Measurements from ENCODE around the gene HM13.

Gene HM13, protein sequence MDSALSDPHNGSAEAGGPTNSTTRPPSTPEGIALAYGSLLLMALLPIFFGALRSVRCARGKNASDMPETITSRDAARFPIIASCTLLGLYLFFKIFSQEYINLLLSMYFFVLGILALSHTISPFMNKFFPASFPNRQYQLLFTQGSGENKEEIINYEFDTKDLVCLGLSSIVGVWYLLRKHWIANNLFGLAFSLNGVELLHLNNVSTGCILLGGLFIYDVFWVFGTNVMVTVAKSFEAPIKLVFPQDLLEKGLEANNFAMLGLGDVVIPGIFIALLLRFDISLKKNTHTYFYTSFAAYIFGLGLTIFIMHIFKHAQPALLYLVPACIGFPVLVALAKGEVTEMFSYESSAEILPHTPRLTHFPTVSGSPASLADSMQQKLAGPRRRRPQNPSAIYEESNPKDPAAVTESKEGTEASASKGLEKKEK

DNA sequence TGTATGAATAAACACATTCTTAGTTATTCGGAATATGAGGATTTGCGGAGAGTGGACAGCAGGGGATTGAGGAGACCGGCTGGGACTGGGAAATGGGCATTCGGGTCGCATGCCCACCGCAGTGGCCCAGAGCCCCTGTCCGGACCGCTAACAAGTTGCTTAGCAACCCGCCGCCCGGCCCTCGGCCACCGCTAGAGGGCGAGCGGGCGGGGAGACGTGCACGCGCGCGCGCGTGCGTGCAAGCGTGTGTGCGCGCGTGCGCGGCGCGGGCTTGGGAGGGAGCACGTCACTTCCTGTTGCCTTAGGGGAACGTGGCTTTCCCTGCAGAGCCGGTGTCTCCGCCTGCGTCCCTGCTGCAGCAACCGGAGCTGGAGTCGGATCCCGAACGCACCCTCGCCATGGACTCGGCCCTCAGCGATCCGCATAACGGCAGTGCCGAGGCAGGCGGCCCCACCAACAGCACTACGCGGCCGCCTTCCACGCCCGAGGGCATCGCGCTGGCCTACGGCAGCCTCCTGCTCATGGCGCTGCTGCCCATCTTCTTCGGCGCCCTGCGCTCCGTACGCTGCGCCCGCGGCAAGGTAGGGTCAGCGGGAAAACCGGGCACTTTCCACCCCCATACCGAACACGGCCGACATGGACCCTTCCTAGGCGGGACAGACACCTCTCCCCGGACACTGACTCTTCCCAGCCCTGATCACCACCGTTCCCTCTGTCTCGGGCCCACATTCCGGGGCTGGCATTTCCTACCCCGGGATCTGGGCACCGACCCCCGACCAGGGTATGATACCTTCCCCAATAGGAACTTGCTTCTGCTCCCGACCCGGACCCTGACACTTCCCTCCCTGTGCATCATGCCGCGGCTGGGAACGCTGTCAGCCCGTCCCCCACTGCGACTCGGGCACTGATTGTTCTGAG is at the start of gene HM13:
TSS of gene HM13 (plus strand) at position 289 of the 918 bp plus-strand sequence. CDS start at position 399, 110 bp downstream.
- TF ChIP-seq EP300 (IDR thresholded peaks at IDR 0.05; ENCODE audit: borderline replicate concordance), result no peak
- no peak for TF ChIP-seq EGR1 (IDR thresholded peaks at IDR 0.05)
- TF ChIP-seq, protein P1, sequence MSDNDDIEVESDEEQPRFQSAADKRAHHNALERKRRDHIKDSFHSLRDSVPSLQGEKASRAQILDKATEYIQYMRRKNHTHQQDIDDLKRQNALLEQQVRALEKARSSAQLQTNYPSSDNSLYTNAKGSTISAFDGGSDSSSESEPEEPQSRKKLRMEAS (IDR thresholded peaks at IDR 0.05), result peak; percentile 92
- TF ChIP-seq, protein P2, sequence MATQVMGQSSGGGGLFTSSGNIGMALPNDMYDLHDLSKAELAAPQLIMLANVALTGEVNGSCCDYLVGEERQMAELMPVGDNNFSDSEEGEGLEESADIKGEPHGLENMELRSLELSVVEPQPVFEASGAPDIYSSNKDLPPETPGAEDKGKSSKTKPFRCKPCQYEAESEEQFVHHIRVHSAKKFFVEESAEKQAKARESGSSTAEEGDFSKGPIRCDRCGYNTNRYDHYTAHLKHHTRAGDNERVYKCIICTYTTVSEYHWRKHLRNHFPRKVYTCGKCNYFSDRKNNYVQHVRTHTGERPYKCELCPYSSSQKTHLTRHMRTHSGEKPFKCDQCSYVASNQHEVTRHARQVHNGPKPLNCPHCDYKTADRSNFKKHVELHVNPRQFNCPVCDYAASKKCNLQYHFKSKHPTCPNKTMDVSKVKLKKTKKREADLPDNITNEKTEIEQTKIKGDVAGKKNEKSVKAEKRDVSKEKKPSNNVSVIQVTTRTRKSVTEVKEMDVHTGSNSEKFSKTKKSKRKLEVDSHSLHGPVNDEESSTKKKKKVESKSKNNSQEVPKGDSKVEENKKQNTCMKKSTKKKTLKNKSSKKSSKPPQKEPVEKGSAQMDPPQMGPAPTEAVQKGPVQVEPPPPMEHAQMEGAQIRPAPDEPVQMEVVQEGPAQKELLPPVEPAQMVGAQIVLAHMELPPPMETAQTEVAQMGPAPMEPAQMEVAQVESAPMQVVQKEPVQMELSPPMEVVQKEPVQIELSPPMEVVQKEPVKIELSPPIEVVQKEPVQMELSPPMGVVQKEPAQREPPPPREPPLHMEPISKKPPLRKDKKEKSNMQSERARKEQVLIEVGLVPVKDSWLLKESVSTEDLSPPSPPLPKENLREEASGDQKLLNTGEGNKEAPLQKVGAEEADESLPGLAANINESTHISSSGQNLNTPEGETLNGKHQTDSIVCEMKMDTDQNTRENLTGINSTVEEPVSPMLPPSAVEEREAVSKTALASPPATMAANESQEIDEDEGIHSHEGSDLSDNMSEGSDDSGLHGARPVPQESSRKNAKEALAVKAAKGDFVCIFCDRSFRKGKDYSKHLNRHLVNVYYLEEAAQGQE (IDR thresholded peaks at IDR 0.05; ENCODE audit: low read depth), result no peak
- peak; percentile 29; the same call in 1 of the 2 replicates for TF ChIP-seq CREB1 (IDR thresholded peaks at IDR 0.05; ENCODE audit: low read depth)
- no peak for TF ChIP-seq NFIC (IDR thresholded peaks at IDR 0.05)
- peak; percentile 91 for TF ChIP-seq ZBTB7A (IDR thresholded peaks at IDR 0.05; ENCODE audit: low read depth)
- TF ChIP-seq FOXM1 (IDR thresholded peaks at IDR 0.05; ENCODE audit: borderline replicate concordance, low read depth), result no peak
- TF ChIP-seq YY1 (IDR thresholded peaks at IDR 0.05; ENCODE audit: low read depth), result peak; percentile 74
- TF ChIP-seq TAF1 (IDR thresholded peaks at IDR 0.05; ENCODE audit: low read depth), result peak; percentile 81; the same call in 1 of the 2 replicates
- no peak for TF ChIP-seq TEAD4 (IDR thresholded peaks at IDR 0.05)
- peak; percentile 13; the same call in 1 of the 2 replicates for TF ChIP-seq RAD21 (IDR thresholded peaks at IDR 0.05; ENCODE audit: low read depth)
- TF ChIP-seq, protein P3, sequence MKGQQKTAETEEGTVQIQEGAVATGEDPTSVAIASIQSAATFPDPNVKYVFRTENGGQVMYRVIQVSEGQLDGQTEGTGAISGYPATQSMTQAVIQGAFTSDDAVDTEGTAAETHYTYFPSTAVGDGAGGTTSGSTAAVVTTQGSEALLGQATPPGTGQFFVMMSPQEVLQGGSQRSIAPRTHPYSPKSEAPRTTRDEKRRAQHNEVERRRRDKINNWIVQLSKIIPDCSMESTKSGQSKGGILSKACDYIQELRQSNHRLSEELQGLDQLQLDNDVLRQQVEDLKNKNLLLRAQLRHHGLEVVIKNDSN (IDR thresholded peaks at IDR 0.05), result no peak
- TF ChIP-seq CEBPB (IDR thresholded peaks at IDR 0.05), result no peak
- no peak; the same call in 1 of the 2 replicates for TF ChIP-seq TCF12 (IDR thresholded peaks at IDR 0.05; ENCODE audit: low read depth)

DNA sequence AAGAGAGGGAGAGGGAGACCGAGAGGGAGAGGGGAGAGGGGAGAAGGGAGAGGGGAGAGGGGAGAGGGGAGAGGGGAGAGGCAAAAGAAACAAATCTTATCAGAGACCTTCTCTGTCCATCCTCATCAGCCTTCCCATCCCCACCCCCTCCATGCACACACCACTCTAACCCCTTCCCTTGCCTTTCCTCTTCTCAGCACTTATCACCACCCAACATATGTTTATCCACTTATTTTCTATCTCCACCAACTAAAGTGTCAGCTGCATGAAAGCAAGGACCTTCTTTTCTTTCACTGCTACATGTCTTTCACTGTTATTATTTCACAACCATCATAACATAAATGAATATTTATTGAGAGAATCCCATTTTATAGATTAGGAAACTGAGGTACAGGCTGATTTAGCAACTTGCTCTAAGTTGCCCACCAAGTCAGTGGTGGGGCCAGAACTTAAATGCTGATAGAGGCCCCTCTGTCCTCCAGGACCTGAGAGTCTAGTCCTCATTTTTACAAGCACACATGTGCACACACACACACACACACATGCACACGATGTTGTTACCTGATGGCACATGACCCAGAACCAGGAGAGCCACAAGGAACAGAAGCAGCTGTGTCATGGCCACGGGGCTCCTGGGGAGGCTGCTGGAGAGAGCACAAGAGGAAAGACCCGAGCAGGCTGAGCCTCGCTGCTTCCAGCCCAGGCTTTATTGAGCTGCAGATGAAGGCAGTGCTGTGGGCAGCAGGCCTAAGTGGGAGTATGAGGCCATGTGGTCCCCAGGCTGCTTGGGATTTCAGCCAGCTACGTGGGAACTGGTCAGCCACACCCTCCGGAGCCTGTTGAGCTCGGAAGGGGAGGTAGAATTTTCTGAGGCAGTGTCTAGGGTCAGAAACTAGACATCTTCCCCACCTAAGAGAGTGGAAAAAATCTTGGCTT is 41.6 kb upstream of the HM13 start:
- TF ChIP-seq EP300 (IDR thresholded peaks at IDR 0.05; ENCODE audit: borderline replicate concordance) (no peak), NFIC (IDR thresholded peaks at IDR 0.05) (no peak)

DNA sequence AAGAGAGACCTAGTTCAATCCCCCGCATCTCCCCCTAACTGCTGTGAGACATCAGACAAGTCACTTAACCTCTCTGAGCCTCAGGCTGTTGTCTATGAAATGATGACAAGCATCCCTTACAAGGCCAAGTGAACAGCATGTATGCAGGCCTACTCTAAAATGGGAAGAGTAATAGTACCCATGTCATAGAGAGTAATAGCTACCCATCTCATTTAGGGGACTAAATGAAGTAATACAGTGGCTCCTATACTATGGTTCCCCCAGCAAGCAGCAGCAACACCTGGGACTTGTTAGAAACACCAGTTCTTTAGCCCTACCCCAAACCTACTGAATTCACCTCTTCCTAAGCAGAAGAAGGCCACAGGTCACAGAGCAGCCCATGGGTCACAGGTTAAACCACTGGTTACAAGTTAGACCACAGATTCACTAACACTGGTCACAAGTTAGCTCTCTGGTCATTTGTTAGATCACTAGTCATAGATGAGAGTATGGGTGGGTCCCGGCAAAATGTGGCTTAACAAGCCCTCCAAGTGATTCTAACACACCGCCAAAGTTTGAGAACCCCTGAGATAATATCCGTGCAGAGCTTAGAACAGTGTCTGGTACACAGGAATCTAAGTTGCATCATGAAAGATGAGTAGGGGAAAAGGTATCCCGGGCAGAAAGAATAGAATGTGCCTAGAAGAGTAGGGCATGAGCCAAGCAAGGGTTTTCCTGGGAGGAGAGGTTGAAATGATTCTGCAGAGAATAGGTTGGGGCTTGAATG is 40.7 kb upstream of the HM13 start:
- TF ChIP-seq NFIC (IDR thresholded peaks at IDR 0.05), result no peak
- TF ChIP-seq RAD21 (IDR thresholded peaks at IDR 0.05; ENCODE audit: low read depth), result no peak
- TF ChIP-seq EGR1 (IDR thresholded peaks at IDR 0.05), result no peak
- TF ChIP-seq ZBTB7A (IDR thresholded peaks at IDR 0.05; ENCODE audit: low read depth), result no peak
- no peak for TF ChIP-seq FOXM1 (IDR thresholded peaks at IDR 0.05; ENCODE audit: borderline replicate concordance, low read depth)
- TF ChIP-seq, protein P2 (IDR thresholded peaks at IDR 0.05; ENCODE audit: low read depth), result no peak

DNA sequence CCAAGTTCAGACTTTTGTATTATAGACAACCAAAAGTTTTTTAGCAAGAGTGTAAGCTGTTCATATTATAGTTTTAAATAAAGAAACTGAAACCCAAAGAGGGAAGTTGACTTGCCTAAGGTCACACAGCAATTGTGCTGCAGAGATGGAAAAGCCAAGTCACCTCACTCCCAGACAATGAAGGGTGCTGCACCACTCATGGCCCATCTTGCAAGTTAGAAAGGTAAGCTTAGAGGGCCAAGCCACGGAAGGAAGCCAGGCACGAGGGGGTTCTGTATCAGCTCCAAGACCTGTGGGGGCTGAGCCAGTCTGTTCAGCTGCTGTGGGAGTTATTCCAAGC is 40.2 kb upstream of the HM13 start:
- TF ChIP-seq YY1 (IDR thresholded peaks at IDR 0.05; ENCODE audit: low read depth) (no peak), TEAD4 (IDR thresholded peaks at IDR 0.05) (no peak), TCF12 (IDR thresholded peaks at IDR 0.05; ENCODE audit: low read depth) (no peak), FOXM1 (IDR thresholded peaks at IDR 0.05; ENCODE audit: borderline replicate concordance, low read depth) (no peak), RAD21 (IDR thresholded peaks at IDR 0.05; ENCODE audit: low read depth) (no peak), CEBPB (IDR thresholded peaks at IDR 0.05) (no peak), EP300 (IDR thresholded peaks at IDR 0.05; ENCODE audit: borderline replicate concordance) (no peak), ZBTB7A (IDR thresholded peaks at IDR 0.05; ENCODE audit: low read depth) (no peak), CREB1 (IDR thresholded peaks at IDR 0.05; ENCODE audit: low read depth) (no peak), EGR1 (IDR thresholded peaks at IDR 0.05) (no peak), TAF1 (IDR thresholded peaks at IDR 0.05; ENCODE audit: low read depth) (no peak), NFIC (IDR thresholded peaks at IDR 0.05) (no peak)
- TF ChIP-seq, protein P3 (IDR thresholded peaks at IDR 0.05), result no peak
- TF ChIP-seq, protein P1 (IDR thresholded peaks at IDR 0.05), result no peak
- TF ChIP-seq, protein P2 (IDR thresholded peaks at IDR 0.05; ENCODE audit: low read depth), result no peak

Data from Ishikawa (cell line).